Measurements from ENCODE around the gene CPB2.

CPB2 gene

GRCh38 chr13:46106839-46107371, 2.1 kb upstream of the CPB2 start:
- no peak overlapping the region for H3K9ac ChIP-seq (ENCODE audit: low read depth, low read length)
- H3K4me1 ChIP-seq (ENCODE audit: control insufficient read depth, insufficient read depth, low read length): no peaks in the 10 kb centered on the region

GRCh38 chr13:46103037-46103436, 1.8 kb downstream of the CPB2 start:
- Histone ChIP-seq H3K36me3 (ENCODE audit: control insufficient read depth, insufficient read depth, low read length) (no peaks in the 10 kb centered on the region), H3K27me3 (ENCODE audit: control insufficient read depth, insufficient read depth, low read length) (no peaks in the 10 kb centered on the region), H3K9me3 (ENCODE audit: control insufficient read depth, insufficient read depth, low read length) (no peaks in the 10 kb centered on the region), H3K4me1 (ENCODE audit: control insufficient read depth, insufficient read depth, low read length) (no peaks in the 10 kb centered on the region), H3K9ac (ENCODE audit: low read depth, low read length) (no peak overlapping the region), H3K4me3 (ENCODE audit: low read depth, low read length) (no peak overlapping the region)

More at GRCh38 chr13:46106839-46107371, 2.1 kb upstream of the CPB2 start:
- no peaks in the 10 kb centered on the region for H3K27me3 ChIP-seq (ENCODE audit: control insufficient read depth, insufficient read depth, low read length)
- H3K4me3 ChIP-seq (ENCODE audit: low read depth, low read length): no peak overlapping the region
- no peaks in the 10 kb centered on the region for H3K36me3 ChIP-seq (ENCODE audit: control insufficient read depth, insufficient read depth, low read length)
- no peaks in the 10 kb centered on the region for H3K9me3 ChIP-seq (ENCODE audit: control insufficient read depth, insufficient read depth, low read length)

GRCh38 chr13:46102255-46102605, 2.6 kb downstream of the CPB2 start:
- H3K4me3 ChIP-seq (ENCODE audit: low read depth, low read length): no peak overlapping the region
- no peaks in the 10 kb centered on the region for H3K27me3 ChIP-seq (ENCODE audit: control insufficient read depth, insufficient read depth, low read length)
- H3K9ac ChIP-seq (ENCODE audit: low read depth, low read length): no peak overlapping the region
- no peaks in the 10 kb centered on the region for H3K36me3 ChIP-seq (ENCODE audit: control insufficient read depth, insufficient read depth, low read length)
- H3K9me3 ChIP-seq (ENCODE audit: control insufficient read depth, insufficient read depth, low read length): no peaks in the 10 kb centered on the region
- no peaks in the 10 kb centered on the region for H3K4me1 ChIP-seq (ENCODE audit: control insufficient read depth, insufficient read depth, low read length)

DNA sequence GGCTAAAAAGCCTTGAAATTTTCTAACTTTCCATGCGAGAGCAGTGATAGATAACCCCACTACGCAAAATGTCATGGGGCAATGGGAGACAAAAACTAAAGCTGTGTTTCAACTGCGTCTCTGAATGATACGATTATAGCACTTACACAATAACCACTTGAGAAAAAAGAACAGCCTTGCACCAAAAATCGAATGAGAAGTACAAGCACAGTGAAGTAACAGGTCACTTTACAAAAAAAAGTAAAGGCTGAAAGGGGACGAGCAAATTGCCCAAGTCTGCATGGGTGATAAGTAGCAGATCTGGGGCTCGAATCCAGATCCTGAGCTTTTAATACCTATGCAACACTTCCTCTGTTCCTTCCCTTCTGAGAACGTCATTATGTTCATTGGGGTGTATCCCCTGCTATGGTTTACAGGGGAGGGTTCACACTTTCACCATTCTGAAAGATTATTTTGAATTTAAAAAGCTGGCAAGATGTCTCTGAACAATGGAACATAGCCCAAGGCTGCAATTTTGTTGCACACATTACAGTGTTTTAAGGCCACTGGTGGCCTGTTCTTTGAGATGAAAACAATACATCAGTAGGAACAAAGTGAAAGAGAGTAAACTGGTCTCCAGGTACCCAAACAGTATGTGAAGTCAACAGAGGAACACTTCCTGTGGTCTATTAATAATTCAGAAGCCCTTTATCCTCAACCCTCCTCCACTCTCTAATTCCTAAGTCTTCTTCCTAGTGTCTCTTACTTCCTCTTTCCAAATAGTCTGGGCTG, 3.2 kb downstream of the CPB2 start:
- Histone ChIP-seq H3K36me3 (ENCODE audit: control insufficient read depth, insufficient read depth, low read length) (no peaks in the 10 kb centered on the region), H3K4me1 (ENCODE audit: control insufficient read depth, insufficient read depth, low read length) (no peaks in the 10 kb centered on the region), H3K9ac (ENCODE audit: low read depth, low read length) (no peak overlapping the region), H3K9me3 (ENCODE audit: control insufficient read depth, insufficient read depth, low read length) (no peaks in the 10 kb centered on the region), H3K4me3 (ENCODE audit: low read depth, low read length) (no peak overlapping the region), H3K27me3 (ENCODE audit: control insufficient read depth, insufficient read depth, low read length) (no peaks in the 10 kb centered on the region)

DNA sequence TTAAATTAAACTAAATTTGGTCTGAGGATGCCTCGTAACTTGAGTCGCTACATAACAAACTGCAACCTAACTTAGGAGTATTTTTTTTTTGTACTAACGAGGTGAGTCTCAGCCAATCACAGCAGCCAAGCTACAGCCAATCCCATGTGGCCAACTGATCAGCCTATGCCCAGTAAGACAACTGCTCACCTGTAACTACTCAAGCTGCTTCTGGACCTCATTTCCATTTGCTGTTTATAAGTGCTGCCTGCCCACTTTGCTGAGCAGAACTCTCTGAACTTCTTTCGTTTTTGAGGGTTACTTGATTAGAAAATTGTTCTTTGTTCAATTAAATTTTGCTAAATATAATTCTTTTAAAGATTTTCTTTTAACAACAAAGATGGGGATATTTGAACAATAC, 3.8 kb downstream of the CPB2 start:
- Histone ChIP-seq H3K4me1 (ENCODE audit: control insufficient read depth, insufficient read depth, low read length) (no peaks in the 10 kb centered on the region), H3K4me3 (ENCODE audit: low read depth, low read length) (no peak overlapping the region), H3K27me3 (ENCODE audit: control insufficient read depth, insufficient read depth, low read length) (no peaks in the 10 kb centered on the region), H3K36me3 (ENCODE audit: control insufficient read depth, insufficient read depth, low read length) (no peaks in the 10 kb centered on the region), H3K9ac (ENCODE audit: low read depth, low read length) (no peak overlapping the region), H3K9me3 (ENCODE audit: control insufficient read depth, insufficient read depth, low read length) (no peaks in the 10 kb centered on the region)

DNA sequence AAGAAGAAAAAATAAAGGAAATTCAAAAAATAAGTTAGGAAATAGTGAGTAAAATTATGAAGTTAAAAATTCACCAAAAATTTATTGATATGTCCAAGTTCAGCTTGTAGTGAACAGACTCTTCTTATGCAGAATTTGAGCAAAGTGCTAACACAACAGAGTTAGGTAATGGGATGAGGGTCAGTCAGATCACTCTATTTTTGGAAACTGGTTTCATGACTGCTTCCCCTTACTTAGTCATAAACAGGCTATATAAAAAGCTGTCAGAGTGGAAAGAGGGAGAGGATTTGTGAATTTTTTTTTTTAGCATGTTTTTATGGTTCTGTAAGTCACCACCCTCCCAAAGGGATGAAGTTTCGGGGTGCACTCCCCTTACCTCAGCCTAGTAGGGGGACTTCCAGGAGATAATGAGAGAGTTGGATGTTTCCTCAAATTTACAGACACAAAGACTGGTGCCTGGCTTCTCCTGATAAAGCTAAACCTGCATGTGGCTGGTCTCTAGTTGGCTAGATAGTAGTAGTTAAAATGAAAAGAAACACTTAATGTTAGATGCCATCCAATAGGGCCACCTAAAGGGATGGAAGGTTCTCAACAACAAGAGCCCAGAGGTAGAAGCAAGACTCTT, 4.5 kb downstream of the CPB2 start:
- Histone ChIP-seq H3K4me3 (ENCODE audit: low read depth, low read length) (no peak overlapping the region), H3K27me3 (ENCODE audit: control insufficient read depth, insufficient read depth, low read length) (no peaks in the 10 kb centered on the region), H3K36me3 (ENCODE audit: control insufficient read depth, insufficient read depth, low read length) (no peaks in the 10 kb centered on the region), H3K9me3 (ENCODE audit: control insufficient read depth, insufficient read depth, low read length) (no peaks in the 10 kb centered on the region), H3K4me1 (ENCODE audit: control insufficient read depth, insufficient read depth, low read length) (no peaks in the 10 kb centered on the region), H3K9ac (ENCODE audit: low read depth, low read length) (no peak overlapping the region)

GRCh38 chr13:46097663-46098062, 7.2 kb downstream of the CPB2 start:
- Histone ChIP-seq H3K27me3 (ENCODE audit: control insufficient read depth, insufficient read depth, low read length) (no peaks in the 10 kb centered on the region), H3K4me1 (ENCODE audit: control insufficient read depth, insufficient read depth, low read length) (no peaks in the 10 kb centered on the region)

DNA sequence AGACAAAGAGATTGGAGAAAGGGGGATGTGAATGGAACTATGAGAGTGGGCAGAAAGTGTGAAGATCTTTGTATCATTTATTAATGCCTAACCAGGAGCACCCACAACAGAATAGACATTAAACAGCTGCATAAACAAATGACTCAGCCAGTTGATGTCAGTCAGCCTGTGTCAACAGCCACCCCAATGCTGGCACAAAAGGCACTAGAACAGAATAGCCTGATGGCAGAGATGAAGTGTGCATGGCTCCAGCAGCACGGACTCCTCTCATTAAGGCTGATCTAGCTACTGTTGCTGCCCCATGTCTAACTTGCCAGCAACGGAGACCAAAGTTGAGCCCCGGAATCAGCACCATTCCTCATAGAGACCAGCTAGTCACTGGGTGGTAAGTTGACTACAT, 7.8 kb downstream of the CPB2 start:
- Histone ChIP-seq H3K4me1 (ENCODE audit: control insufficient read depth, insufficient read depth, low read length) (no peaks in the 10 kb centered on the region), H3K36me3 (ENCODE audit: control insufficient read depth, insufficient read depth, low read length) (no peaks in the 10 kb centered on the region), H3K9ac (ENCODE audit: low read depth, low read length) (no peak overlapping the region), H3K27me3 (ENCODE audit: control insufficient read depth, insufficient read depth, low read length) (no peaks in the 10 kb centered on the region), H3K4me3 (ENCODE audit: low read depth, low read length) (no peak overlapping the region), H3K9me3 (ENCODE audit: control insufficient read depth, insufficient read depth, low read length) (no peaks in the 10 kb centered on the region)

More at GRCh38 chr13:46097663-46098062, 7.2 kb downstream of the CPB2 start:
- no peaks in the 10 kb centered on the region for H3K36me3 ChIP-seq (ENCODE audit: control insufficient read depth, insufficient read depth, low read length)
- no peak overlapping the region for H3K9ac ChIP-seq (ENCODE audit: low read depth, low read length)
- H3K9me3 ChIP-seq (ENCODE audit: control insufficient read depth, insufficient read depth, low read length): no peaks in the 10 kb centered on the region
- H3K4me3 ChIP-seq (ENCODE audit: low read depth, low read length): no peak overlapping the region

GRCh38 chr13:46094478-46094877, 10.4 kb downstream of the CPB2 start:
- Histone ChIP-seq H3K27me3 (ENCODE audit: control insufficient read depth, insufficient read depth, low read length) (no peaks in the 10 kb centered on the region), H3K36me3 (ENCODE audit: control insufficient read depth, insufficient read depth, low read length) (no peaks in the 10 kb centered on the region), H3K9me3 (ENCODE audit: control insufficient read depth, insufficient read depth, low read length) (no peaks in the 10 kb centered on the region), H3K4me1 (ENCODE audit: control insufficient read depth, insufficient read depth, low read length) (no peaks in the 10 kb centered on the region), H3K4me3 (ENCODE audit: low read depth, low read length) (no peak overlapping the region), H3K9ac (ENCODE audit: low read depth, low read length) (no peak overlapping the region)

- Histone ChIP-seq H3K4me3 (ENCODE audit: low read depth, low read length) (no peak overlapping the region), H3K36me3 (ENCODE audit: control insufficient read depth, insufficient read depth, low read length) (no peaks in the 10 kb centered on the region), H3K9ac (ENCODE audit: low read depth, low read length) (no peak overlapping the region), H3K4me1 (ENCODE audit: control insufficient read depth, insufficient read depth, low read length) (no peaks in the 10 kb centered on the region), H3K9me3 (ENCODE audit: control insufficient read depth, insufficient read depth, low read length) (no peaks in the 10 kb centered on the region), H3K27me3 (ENCODE audit: control insufficient read depth, insufficient read depth, low read length) (no peaks in the 10 kb centered on the region)
Observed at GRCh38 chr13:46088821-46089562, 15.8 kb downstream of the CPB2 start.

DNA sequence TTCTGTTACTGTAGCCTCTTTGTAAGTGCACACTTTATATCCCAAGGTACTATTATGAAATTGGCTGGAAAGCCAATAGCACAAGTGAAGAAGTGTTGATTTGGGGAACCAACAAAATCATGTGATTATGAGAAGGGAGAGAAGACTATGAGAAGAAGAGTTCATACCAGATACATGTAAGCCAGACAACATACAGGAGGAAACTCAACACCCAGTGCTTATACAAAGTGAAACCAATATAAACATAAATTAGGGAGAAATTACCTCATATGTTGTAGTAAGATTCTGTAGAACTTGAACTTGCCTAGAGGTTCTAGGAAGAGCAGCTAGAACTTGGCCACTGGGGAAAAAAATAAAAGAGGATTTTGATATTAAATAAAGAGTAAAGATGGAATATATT, 17.4 kb downstream of the CPB2 start:
- H3K9ac ChIP-seq (ENCODE audit: low read depth, low read length): no peak overlapping the region
- H3K4me3 ChIP-seq (ENCODE audit: low read depth, low read length): no peak overlapping the region
- no peaks in the 10 kb centered on the region for H3K27me3 ChIP-seq (ENCODE audit: control insufficient read depth, insufficient read depth, low read length)
- no peaks in the 10 kb centered on the region for H3K9me3 ChIP-seq (ENCODE audit: control insufficient read depth, insufficient read depth, low read length)
- no peaks in the 10 kb centered on the region for H3K4me1 ChIP-seq (ENCODE audit: control insufficient read depth, insufficient read depth, low read length)
- no peaks in the 10 kb centered on the region for H3K36me3 ChIP-seq (ENCODE audit: control insufficient read depth, insufficient read depth, low read length)

All from iPS-15b (cell line).